Fibroblast of the aortic adventitia (primary cell): ENCODE measurements around the gene VPS13A. TPM values are rescaled to one million over a fixed set of nuclear protein-coding genes. Genes with fewer than 3 reads are reported as not detected.

Experiments
- DNase-seq: peaks from one replicate; pipeline ENCODE4 v3.0.0-alpha.2; 2010; ENCODE audit warnings: low read depth
- H3K4me3 ChIP-seq: 2 replicates; pipeline ENCODE4 v1.5.1; 2011; ENCODE audit warnings: low read depth, mild to moderate bottlenecking, control low read depth, low read length, moderate library complexity
- CTCF ChIP-seq: IDR thresholded peaks from 2 replicates; pipeline ENCODE4 v1.5.1; 2011; ENCODE audit warnings: mild to moderate bottlenecking, low read length, control low read depth, inconsistent platforms; ENCODE audit not compliant: insufficient read depth
- total RNA-seq: library from RNA; depleted of rRNA; stranded (reverse); fragments of >200 nt; gene quantifications from 2 replicates; pipeline ENCODE4 v1.2.3, GENCODE V29; 2012; ENCODE audit warnings: low replicate concordance

Gene VPS13A
- total RNA-seq, 1 donor = 50.9 TPM

DNA sequence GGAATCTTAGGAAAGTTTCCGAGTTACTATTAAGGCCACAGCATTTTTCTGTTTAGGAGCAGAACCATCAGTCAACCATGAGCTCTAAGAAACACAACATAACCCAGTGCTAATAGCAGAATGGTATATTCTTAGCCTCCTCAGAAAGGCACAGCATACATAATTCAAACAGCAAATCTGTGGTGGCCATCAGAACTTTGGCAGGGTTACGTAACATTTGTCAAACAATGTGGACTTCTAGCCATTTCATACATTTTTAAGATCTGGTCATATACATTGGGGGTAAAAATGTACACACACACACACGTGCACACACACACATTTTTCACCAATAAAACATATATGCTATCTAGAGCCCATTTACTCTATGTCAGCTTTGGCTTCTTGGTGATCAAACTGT lies 245.6 kb downstream of the VPS13A start:
- no peak overlapping the region for H3K4me3 ChIP-seq
- TF ChIP-seq CTCF = no peak
- DNase-seq = no peak

GRCh38 chr9:77423841-77424240 lies 246.5 kb downstream of the VPS13A start:
- DNase-seq = no peak
- H3K4me3 ChIP-seq = no peak overlapping the region
- no peak for TF ChIP-seq CTCF

DNA sequence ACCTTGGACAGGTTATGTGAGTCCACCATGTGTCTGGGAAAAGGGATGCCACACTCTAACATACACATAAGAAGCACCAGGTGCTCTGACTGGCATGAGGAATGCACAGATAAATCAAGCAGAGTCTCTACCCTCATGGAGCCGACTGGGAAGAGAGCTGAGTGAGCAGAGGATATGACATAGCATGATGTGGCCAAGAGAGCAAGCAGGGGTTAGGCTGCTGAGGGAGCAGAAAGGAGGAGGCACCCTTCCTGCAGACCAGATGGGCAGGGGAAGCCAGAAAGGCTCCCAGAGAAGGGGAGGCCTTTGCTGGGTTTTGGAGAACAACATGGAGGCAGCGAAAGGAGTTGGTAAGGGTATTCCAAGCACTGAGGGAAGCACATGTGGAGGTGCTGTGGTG lies 247.7 kb downstream of the VPS13A start:
- no peak for DNase-seq
- H3K4me3 ChIP-seq = no peak overlapping the region
- no peak for TF ChIP-seq CTCF

DNA sequence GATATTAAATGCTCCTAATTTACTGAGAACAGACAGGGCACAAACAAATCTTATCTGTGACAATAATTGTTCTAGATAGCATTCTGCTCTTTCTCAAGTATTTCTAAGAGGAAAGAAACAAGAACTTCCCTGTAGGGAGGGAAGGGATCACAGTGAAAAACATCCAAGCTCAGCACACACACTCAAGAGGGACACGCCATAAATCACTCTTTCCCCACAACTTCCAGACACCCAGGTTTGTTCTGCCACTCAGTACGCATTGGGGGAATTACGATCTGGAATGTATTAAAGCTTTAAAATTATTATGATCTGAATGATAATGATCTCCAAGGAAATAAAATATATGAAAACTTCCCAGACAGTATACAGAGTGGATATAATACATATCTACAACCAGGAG lies 249.4 kb downstream of the VPS13A start:
- no peak for DNase-seq

DNA sequence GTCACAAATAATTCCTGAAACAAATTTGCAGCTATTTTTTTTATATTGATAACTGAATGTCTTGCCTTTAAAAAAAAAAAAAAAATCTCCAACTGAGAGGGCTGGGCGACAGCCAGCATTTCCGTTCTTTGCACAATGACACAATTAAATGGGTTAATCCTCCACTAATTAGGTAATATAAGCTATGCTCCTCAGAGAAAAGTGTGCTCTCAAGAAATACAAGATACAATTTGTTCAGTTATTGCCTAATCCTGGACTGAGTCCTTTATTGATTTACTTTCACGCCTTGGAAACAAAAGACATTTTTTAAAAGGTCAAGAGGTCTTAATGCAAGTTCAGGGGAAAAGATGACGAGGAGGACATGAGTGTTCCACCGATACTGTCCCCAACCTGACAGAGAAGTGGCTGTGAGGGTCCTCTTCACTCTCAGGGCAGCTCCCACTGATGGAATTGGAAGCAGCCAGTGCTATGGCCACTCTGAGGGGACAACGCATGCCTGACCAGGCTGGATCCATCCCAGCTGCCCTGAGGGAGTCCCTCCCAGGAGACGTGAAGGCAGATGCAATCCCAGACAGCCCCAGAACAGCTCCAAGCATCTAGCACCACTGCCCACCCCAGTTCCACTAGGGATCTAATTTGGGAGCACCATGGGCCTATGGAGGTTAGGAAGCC lies 250.1 kb downstream of the VPS13A start:
- TF ChIP-seq CTCF = no peak
- no peak for DNase-seq
- no peak overlapping the region for H3K4me3 ChIP-seq

More for the DNA sequence above, 249.4 kb downstream of the VPS13A start:
- H3K4me3 ChIP-seq = no peak overlapping the region
- TF ChIP-seq CTCF = no peak

- DNase-seq = no peak
- no peak for TF ChIP-seq CTCF
These were observed 252.6 kb downstream of the VPS13A start for GRCh38 chr9:77429928-77430327.

GRCh38 chr9:77432053-77432452 lies 254.7 kb downstream of the VPS13A start:
- no peak overlapping the region for H3K4me3 ChIP-seq
- no peak for TF ChIP-seq CTCF
- no peak for DNase-seq

More at GRCh38 chr9:77429928-77430327, 252.6 kb downstream of the VPS13A start:
- no peak overlapping the region for H3K4me3 ChIP-seq
